WTC11 (cell line): ENCODE data around the gene SMAD6. TPM values are rescaled to one million over a fixed set of nuclear protein-coding genes. Genes with fewer than 3 reads are reported as not detected.

Experiments
- ATAC-seq: fragments of 200-7000 bp; cut with Tn5 transposase; 2 replicates; pipeline ENCODE4 v1.10.0; 2021; ENCODE audit warnings: mild to moderate bottlenecking, moderate library complexity
- CTCF ChIA-PET: fragments of 300-600 bp; sonication (Branson Sonifier 250); formaldehyde crosslinking; loops from one replicate; lab custom pipeline; 2021; ENCODE audit warnings: antibody characterized with exemption; lab: Charles Lee
- POLR2A ChIA-PET: fragments of 350-600 bp; sonication (Branson Sonifier 250); formaldehyde crosslinking; loops from one replicate; lab custom pipeline; 2021; ENCODE audit warnings: antibody characterized with exemption; lab: Charles Lee
- DNase-seq: peaks from one replicate; pipeline ENCODE4 v3.0.0; 2021; ENCODE audit warnings: low spot score
- H3K27ac Mint-ChIP-seq: 2 replicates; pipeline ENCODE4 v1.8.0; 2021; ENCODE audit warnings: mixed read lengths
- H3K27me3 Mint-ChIP-seq: 2 replicates; pipeline ENCODE4 v1.8.0; 2021; ENCODE audit warnings: low read depth, mild to moderate bottlenecking, moderate library complexity, mixed read lengths
- H3K36me3 Mint-ChIP-seq: 2 replicates; pipeline ENCODE4 v1.8.0; 2021; ENCODE audit warnings: mixed read lengths
- H3K4me1 Mint-ChIP-seq: 2 replicates; pipeline ENCODE4 v1.8.0; 2022; ENCODE audit warnings: mixed read lengths
- H3K4me3 Mint-ChIP-seq: 2 replicates; pipeline ENCODE4 v1.8.0; 2021; ENCODE audit warnings: mild to moderate bottlenecking, moderate library complexity, mixed read lengths
- H3K9me3 Mint-ChIP-seq: 2 replicates; pipeline ENCODE4 v1.8.0; 2021; ENCODE audit warnings: mixed read lengths
- ATF1 ChIP-seq: sonication (generic); formaldehyde crosslinking; IDR thresholded peaks from 2 replicates; pipeline ENCODE4 v1.8.1; 2023; ENCODE audit warnings: mild to moderate bottlenecking, moderate library complexity, missing genetic modification reagents
- E2F5 ChIP-seq: sonication (generic); formaldehyde crosslinking; IDR thresholded peaks from 2 replicates; pipeline ENCODE4 v1.8.1; 2022; ENCODE audit warnings: mild to moderate bottlenecking, moderate library complexity, missing genetic modification reagents
- EMX1 ChIP-seq: fragments of 250-450 bp; sonication (Bioruptor Pico); IDR thresholded peaks from 2 replicates; pipeline ENCODE4 v1.8.0; 2021; ENCODE audit warnings: mild to moderate bottlenecking
- ETV6 ChIP-seq: sonication (generic); formaldehyde crosslinking; IDR thresholded peaks from 2 replicates; pipeline ENCODE4 v1.8.1; 2022; ENCODE audit warnings: mild to moderate bottlenecking, missing genetic modification reagents
- FOXJ3 ChIP-seq: sonication (generic); formaldehyde crosslinking; IDR thresholded peaks from 2 replicates; pipeline ENCODE4 v1.9.0; 2021; ENCODE audit warnings: missing genetic modification reagents, mild to moderate bottlenecking, borderline replicate concordance
- FOXP1 ChIP-seq: sonication (generic); formaldehyde crosslinking; IDR thresholded peaks from 2 replicates; pipeline ENCODE4 v1.8.0; 2022; ENCODE audit warnings: missing genetic modification reagents, mild to moderate bottlenecking, moderate library complexity, borderline replicate concordance
- GABPB1 ChIP-seq: sonication (generic); formaldehyde crosslinking; IDR thresholded peaks from 2 replicates; pipeline ENCODE4 v1.8.1; 2023; ENCODE audit warnings: mild to moderate bottlenecking, missing genetic modification reagents
- MXD4 ChIP-seq: fragments of 250-450 bp; sonication (Bioruptor Pico); IDR thresholded peaks from 2 replicates; pipeline ENCODE4 v1.8.0; 2021; ENCODE audit warnings: mild to moderate bottlenecking, moderate library complexity, borderline replicate concordance
- NR1H2 ChIP-seq: sonication (generic); formaldehyde crosslinking; IDR thresholded peaks from 2 replicates; pipeline ENCODE4 v1.9.0; 2021; ENCODE audit warnings: mild to moderate bottlenecking, moderate library complexity, missing genetic modification reagents
- NR3C1 ChIP-seq: sonication (generic); formaldehyde crosslinking; conservative IDR thresholded peaks from 2 replicates; pipeline ENCODE4 v1.8.1; 2023; ENCODE audit warnings: low read depth, mild to moderate bottlenecking, missing genetic modification reagents
- PRRX2 ChIP-seq: fragments of 250-450 bp; sonication (Bioruptor Pico); IDR thresholded peaks from 2 replicates; pipeline ENCODE4 v1.8.0; 2021; ENCODE audit warnings: mild to moderate bottlenecking
- RELA ChIP-seq: sonication (generic); formaldehyde crosslinking; IDR thresholded peaks from 2 replicates; pipeline ENCODE4 v1.8.1; 2022; ENCODE audit warnings: missing genetic modification reagents, mild to moderate bottlenecking, borderline replicate concordance
- RORB ChIP-seq: fragments of 250-450 bp; sonication (Bioruptor Pico); IDR thresholded peaks from 2 replicates; pipeline ENCODE4 v1.9.0; 2021; ENCODE audit warnings: mild to moderate bottlenecking
- TCF7 ChIP-seq: sonication (generic); formaldehyde crosslinking; IDR thresholded peaks from 2 replicates; pipeline ENCODE4 v1.8.0; 2022; ENCODE audit warnings: mild to moderate bottlenecking, low read depth, missing genetic modification reagents, moderate library complexity
- ZNF121 ChIP-seq: sonication (generic); formaldehyde crosslinking; IDR thresholded peaks from 2 replicates; pipeline ENCODE4 v1.8.0; 2023; ENCODE audit warnings: missing genetic modification reagents
- ZNF219 ChIP-seq: sonication (generic); formaldehyde crosslinking; IDR thresholded peaks from 2 replicates; pipeline ENCODE4 v1.8.0; 2023; ENCODE audit warnings: missing genetic modification reagents, mild to moderate bottlenecking, borderline replicate concordance
- total RNA-seq: library from RNA; stranded (reverse); gene quantifications from 3 replicates; pipeline ENCODE4 v1.2.3, GENCODE V29; 2021
- TF ChIP-seq, protein P1 (sequence below): sonication (generic); formaldehyde crosslinking; IDR thresholded peaks from 2 replicates; pipeline ENCODE4 v1.8.0; 2022; ENCODE audit warnings: mild to moderate bottlenecking, missing genetic modification reagents
- TF ChIP-seq, protein P2 (sequence below): sonication (generic); formaldehyde crosslinking; IDR thresholded peaks from 2 replicates; pipeline ENCODE4 v1.8.1; 2022; ENCODE audit warnings: low read depth, missing genetic modification reagents, borderline replicate concordance
- TF ChIP-seq, protein P3 (sequence below): fragments of 250-450 bp; sonication (Bioruptor Pico); conservative IDR thresholded peaks from 2 replicates; pipeline ENCODE4 v1.9.0; 2021; ENCODE audit warnings: mild to moderate bottlenecking
- TF ChIP-seq, protein P4 (sequence below): sonication (generic); formaldehyde crosslinking; IDR thresholded peaks from 2 replicates; pipeline ENCODE4 v1.8.0; 2023; ENCODE audit warnings: mild to moderate bottlenecking, missing genetic modification reagents

The SMAD6 gene
- total RNA-seq, 1 experiment from 2014 or later = 13.9 TPM

DNA sequence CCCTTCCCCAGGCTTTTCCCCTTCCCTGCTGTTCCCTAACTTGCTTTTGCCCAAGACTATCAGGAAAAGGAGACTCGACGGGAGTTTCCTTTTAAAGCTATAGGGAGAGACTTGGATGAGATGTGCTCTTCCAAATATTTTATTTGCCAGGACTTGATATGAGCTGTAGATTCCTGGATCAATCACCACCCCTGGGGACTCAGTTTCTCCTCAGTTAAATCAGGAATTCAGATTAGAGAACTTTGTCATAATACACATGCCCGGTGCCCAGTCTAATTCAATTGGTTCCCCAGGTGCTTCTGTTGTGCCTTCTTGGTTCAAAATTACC is 46.6 kb downstream of the SMAD6 start:
- H3K4me3 Mint-ChIP-seq = peak overlapping the region; percentile 3; the same call in 1 of the 2 replicates
- no peaks in the 10 kb centered on the region for H3K36me3 Mint-ChIP-seq
- no peak for TF ChIP-seq ZNF219
- TF ChIP-seq FOXJ3 (CRISPR knock-in tag) = no peak
- no peak for TF ChIP-seq NR3C1
- ATAC-seq (peak; percentile 36; the same call in 1 of the 2 replicates), DNase-seq (no peak)
- H3K9me3 Mint-ChIP-seq = no peaks in the 10 kb centered on the region
- H3K4me1 Mint-ChIP-seq = peaks cover 84% of the 10 kb centered on the region
- H3K27ac Mint-ChIP-seq = peak overlapping the region; percentile 68
- POLR2A ChIA-PET = interaction anchor here (0.6 to 1.1 kb wide), 2 partner anchors 42 to 176 kb away, joined by 4 to 5 read pairs; no protein-coding TSS in a partner anchor
- no peaks in the 10 kb centered on the region for H3K27me3 Mint-ChIP-seq
- CTCF ChIA-PET = interaction anchor here (1.0 to 1.9 kb wide), 3 partner anchors 41 to 103 kb away, joined by 3 to 13 read pairs (median 4); no protein-coding TSS in a partner anchor

DNA sequence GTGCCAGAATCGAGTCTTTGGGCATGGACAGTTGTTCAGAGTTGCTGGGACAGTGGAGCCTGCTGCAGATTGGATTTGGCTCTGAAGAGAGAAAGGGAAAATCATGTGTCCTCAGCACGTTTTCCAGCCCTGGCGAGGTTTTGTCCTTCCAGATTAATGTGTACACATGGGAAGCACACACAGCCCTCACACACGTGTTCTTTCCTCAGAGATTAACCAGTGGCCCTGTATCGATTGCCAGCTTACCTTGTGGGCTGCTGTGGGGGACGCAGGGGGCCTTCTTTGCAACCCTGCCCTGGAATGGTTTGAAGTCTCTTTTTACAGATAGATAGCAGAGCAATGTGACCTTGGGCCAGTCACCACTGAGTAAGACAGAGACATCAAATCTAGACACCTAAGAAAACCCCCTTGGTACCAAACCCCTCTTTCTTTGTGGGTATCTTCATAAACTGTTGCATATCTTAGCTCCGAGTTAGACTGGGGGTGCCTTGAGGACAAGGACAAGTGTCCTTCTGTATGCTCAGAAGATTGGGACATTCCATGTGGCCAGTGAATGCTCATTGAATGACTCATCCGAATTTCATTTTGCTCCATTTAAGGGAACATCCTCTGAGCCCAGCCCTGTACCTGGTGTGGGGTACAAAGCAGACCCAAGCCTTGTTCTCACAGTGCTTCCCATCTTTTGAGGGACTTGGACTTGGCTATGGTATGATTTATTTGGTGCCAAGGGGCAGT is 48.0 kb downstream of the SMAD6 start:
- TF ChIP-seq MXD4 (CRISPR knock-in tag) = no peak
- TF ChIP-seq RORB (CRISPR knock-in tag) = no peak
- TF ChIP-seq ZNF121 = no peak
- TF ChIP-seq ATF1 = no peak
- TF ChIP-seq, protein P1, sequence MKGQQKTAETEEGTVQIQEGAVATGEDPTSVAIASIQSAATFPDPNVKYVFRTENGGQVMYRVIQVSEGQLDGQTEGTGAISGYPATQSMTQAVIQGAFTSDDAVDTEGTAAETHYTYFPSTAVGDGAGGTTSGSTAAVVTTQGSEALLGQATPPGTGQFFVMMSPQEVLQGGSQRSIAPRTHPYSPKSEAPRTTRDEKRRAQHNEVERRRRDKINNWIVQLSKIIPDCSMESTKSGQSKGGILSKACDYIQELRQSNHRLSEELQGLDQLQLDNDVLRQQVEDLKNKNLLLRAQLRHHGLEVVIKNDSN (CRISPR knock-in tag) = no peak
- no peak for TF ChIP-seq EMX1
- TF ChIP-seq, protein P2, sequence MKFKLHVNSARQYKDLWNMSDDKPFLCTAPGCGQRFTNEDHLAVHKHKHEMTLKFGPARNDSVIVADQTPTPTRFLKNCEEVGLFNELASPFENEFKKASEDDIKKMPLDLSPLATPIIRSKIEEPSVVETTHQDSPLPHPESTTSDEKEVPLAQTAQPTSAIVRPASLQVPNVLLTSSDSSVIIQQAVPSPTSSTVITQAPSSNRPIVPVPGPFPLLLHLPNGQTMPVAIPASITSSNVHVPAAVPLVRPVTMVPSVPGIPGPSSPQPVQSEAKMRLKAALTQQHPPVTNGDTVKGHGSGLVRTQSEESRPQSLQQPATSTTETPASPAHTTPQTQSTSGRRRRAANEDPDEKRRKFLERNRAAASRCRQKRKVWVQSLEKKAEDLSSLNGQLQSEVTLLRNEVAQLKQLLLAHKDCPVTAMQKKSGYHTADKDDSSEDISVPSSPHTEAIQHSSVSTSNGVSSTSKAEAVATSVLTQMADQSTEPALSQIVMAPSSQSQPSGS (CRISPR knock-in tag) = no peak
- TF ChIP-seq, protein P3, sequence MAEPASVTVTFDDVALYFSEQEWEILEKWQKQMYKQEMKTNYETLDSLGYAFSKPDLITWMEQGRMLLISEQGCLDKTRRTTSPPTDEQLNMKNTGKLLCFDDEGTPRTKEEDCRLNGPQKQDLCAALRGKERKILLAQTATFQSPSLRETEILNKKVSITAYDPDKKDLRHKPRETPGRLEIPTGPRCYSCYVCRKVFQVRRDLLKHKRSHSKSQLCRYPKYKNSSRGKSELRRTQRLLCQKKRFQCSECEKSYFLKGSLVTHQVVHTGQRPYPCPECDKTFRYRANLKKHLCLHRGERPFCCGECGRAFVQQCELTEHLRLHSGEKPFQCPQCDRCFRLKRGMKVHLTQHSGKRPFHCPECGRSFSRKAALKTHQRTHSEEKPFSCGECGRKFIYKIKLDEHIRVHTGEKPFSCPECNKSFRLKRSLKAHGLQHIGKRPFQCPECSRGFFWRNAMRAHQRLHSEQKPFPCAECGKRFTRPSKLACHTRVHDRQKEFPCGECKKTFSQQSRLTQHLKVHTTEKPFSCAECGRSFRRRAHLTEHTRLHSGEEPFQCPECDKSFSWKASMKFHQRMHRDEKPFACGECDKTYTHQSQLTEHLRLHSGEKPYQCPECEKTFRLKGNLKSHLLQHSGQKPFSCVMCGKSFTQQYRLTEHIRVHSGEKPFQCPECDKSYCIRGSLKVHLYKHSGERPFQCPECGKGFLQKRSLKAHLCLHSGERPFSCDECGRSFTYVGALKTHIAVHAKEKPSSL = no peak
- TF ChIP-seq PRRX2 (CRISPR knock-in tag) = no peak
- TF ChIP-seq NR1H2 = no peak
- no peak for TF ChIP-seq RELA (CRISPR knock-in tag)
- no peak for TF ChIP-seq E2F5
- no peak for TF ChIP-seq NR3C1
- TF ChIP-seq GABPB1 (CRISPR knock-in tag) = no peak
- TF ChIP-seq, protein P4, sequence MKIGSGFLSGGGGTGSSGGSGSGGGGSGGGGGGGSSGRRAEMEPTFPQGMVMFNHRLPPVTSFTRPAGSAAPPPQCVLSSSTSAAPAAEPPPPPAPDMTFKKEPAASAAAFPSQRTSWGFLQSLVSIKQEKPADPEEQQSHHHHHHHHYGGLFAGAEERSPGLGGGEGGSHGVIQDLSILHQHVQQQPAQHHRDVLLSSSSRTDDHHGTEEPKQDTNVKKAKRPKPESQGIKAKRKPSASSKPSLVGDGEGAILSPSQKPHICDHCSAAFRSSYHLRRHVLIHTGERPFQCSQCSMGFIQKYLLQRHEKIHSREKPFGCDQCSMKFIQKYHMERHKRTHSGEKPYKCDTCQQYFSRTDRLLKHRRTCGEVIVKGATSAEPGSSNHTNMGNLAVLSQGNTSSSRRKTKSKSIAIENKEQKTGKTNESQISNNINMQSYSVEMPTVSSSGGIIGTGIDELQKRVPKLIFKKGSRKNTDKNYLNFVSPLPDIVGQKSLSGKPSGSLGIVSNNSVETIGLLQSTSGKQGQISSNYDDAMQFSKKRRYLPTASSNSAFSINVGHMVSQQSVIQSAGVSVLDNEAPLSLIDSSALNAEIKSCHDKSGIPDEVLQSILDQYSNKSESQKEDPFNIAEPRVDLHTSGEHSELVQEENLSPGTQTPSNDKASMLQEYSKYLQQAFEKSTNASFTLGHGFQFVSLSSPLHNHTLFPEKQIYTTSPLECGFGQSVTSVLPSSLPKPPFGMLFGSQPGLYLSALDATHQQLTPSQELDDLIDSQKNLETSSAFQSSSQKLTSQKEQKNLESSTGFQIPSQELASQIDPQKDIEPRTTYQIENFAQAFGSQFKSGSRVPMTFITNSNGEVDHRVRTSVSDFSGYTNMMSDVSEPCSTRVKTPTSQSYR (CRISPR knock-in tag) = no peak
- no peak for TF ChIP-seq TCF7 (CRISPR knock-in tag)
- TF ChIP-seq ETV6 (CRISPR knock-in tag) = no peak
- TF ChIP-seq FOXP1 = no peak
- TF ChIP-seq, all 79 proteins: peak for 0
- Mint-ChIP-seq H3K9me3 (peaks cover 5% of the 10 kb centered on the region), H3K27me3 (no peaks in the 10 kb centered on the region), H3K4me1 (peaks cover 71% of the 10 kb centered on the region), H3K27ac (peak overlapping the region; percentile 53; the same call in 1 of the 2 replicates), H3K36me3 (peaks cover 5% of the 10 kb centered on the region), H3K4me3 (no peak overlapping the region)
- ATAC-seq = 0 out of 2 replicates have a peak, but pooled peaks have one; percentile 6
- DNase-seq = no peak
- ChIA-PET CTCF (interaction anchor here (0.7 to 1.9 kb wide), 4 partner anchors 48 to 415 kb away, joined by 3 to 13 read pairs (median 4); partner anchors contain the start of gene SMAD6), POLR2A (no interaction called here)
